Erythroblast (primary cell): Measurements from ENCODE around the gene CFAP46.

Experiments used
- GATA1 ChIP-seq: IDR thresholded peaks from 2 replicates; pipeline ENCODE4 v1.6.1; 2011; ENCODE audit warnings: low read depth, mild to moderate bottlenecking, control low read depth, low read length, moderate library complexity
- POLR2A ChIP-seq: IDR thresholded peaks from 2 replicates; pipeline ENCODE4 v1.6.1; 2011; ENCODE audit warnings: mild to moderate bottlenecking, low read length

GRCh38 chr10:132889556-132889955, 52.8 kb downstream of the CFAP46 start:
- no peak for TF ChIP-seq POLR2A
- no peak for TF ChIP-seq GATA1
